Small intestine (tissue), 7 donors: ENCODE data around the gene SUGCT. TPM values are rescaled to one million over a fixed set of nuclear protein-coding genes. Genes with fewer than 3 reads are reported as not detected.
A peak's percentile ranks its signal among the peaks of the same experiment; 100 is the strongest.

Source experiments
- DNase-seq, 2 donors: peaks; one replicate each; pipeline versions ENCODE4 v3.0.0 to v3.0.0-alpha.2; 2013
- FAIRE-seq: peaks from 2 replicates; lab custom pipeline; 2012; peaks lifted over from hg19 to GRCh38; lab: Jason Lieb, UNC
- H3K27ac ChIP-seq, 3 donors: one replicate each; pipeline ENCODE4 v1.5.1; 2013; ENCODE audit warnings: low read length in 2 of 3, mild to moderate bottlenecking in 2 of 3, control low read depth in 1 of 3, inconsistent platforms in 1 of 3, low read depth in 1 of 3, moderate library complexity in 1 of 3
- H3K27me3 ChIP-seq, 3 donors: one replicate each; pipeline ENCODE4 v1.6.1; 2013; ENCODE audit warnings: low read length in 3 of 3, inconsistent platforms in 1 of 3; ENCODE audit not compliant: control insufficient read depth in 3 of 3, insufficient read depth in 3 of 3
- H3K36me3 ChIP-seq, 3 donors: one replicate each; pipeline ENCODE4 v1.6.1; 2013; ENCODE audit warnings: low read length in 3 of 3, inconsistent platforms in 1 of 3, low read depth in 1 of 3, mild to moderate bottlenecking in 1 of 3, moderate library complexity in 1 of 3; ENCODE audit not compliant: control insufficient read depth in 3 of 3, insufficient read depth in 2 of 3
- H3K4me1 ChIP-seq, 3 donors: one replicate each; pipeline ENCODE4 v1.6.1; 2013; ENCODE audit warnings: low read length in 2 of 3, inconsistent platforms in 1 of 3, low read depth in 1 of 3, mild to moderate bottlenecking in 1 of 3, moderate library complexity in 1 of 3; ENCODE audit not compliant: control insufficient read depth in 3 of 3, insufficient read depth in 2 of 3
- H3K4me3 ChIP-seq, 3 donors: one replicate each; pipeline ENCODE4 v1.5.1; 2013; ENCODE audit warnings: low read length in 3 of 3, control low read depth in 1 of 3, inconsistent platforms in 1 of 3, low read depth in 1 of 3, mild to moderate bottlenecking in 1 of 3, moderate library complexity in 1 of 3
- H3K9me3 ChIP-seq, 2 donors: one replicate each; pipeline ENCODE4 v1.6.1; 2013; ENCODE audit warnings: low read depth in 1 of 2, low read length in 1 of 2; ENCODE audit not compliant: control insufficient read depth in 2 of 2, insufficient read depth in 1 of 2
- WGBS, 3 donors: extraction: QIAGEN DNeasy Blood & Tissue Kit; methylation state at CpG; one replicate each; pipeline ENCODE4 v1.1.7; 2013; 5-methylcytosine and 5-hydroxymethylcytosine counted together
- polyA plus RNA-seq, 4 donors: library from polyadenylated mRNA; stranded (reverse) in 3 of 4; unstranded in 1 of 4; fragments of 200-250 nt in 3 of 4; fragments of 120-200 nt in 1 of 4; gene quantifications; one replicate each; pipeline versions ENCODE4 v1.2.1 to v1.2.3, GENCODE V29; 2013
- donor health status: healthy with polysubstance abuse.
- donor health status: control.
- donor health status: control.
- donor health status: Bipolar disorder and iron deficiency.
- donor health status: healthy.

The SUGCT gene
- polyA plus RNA-seq, 4 donors = 0.54 to 26.9 (median 2.5) TPM

DNA sequence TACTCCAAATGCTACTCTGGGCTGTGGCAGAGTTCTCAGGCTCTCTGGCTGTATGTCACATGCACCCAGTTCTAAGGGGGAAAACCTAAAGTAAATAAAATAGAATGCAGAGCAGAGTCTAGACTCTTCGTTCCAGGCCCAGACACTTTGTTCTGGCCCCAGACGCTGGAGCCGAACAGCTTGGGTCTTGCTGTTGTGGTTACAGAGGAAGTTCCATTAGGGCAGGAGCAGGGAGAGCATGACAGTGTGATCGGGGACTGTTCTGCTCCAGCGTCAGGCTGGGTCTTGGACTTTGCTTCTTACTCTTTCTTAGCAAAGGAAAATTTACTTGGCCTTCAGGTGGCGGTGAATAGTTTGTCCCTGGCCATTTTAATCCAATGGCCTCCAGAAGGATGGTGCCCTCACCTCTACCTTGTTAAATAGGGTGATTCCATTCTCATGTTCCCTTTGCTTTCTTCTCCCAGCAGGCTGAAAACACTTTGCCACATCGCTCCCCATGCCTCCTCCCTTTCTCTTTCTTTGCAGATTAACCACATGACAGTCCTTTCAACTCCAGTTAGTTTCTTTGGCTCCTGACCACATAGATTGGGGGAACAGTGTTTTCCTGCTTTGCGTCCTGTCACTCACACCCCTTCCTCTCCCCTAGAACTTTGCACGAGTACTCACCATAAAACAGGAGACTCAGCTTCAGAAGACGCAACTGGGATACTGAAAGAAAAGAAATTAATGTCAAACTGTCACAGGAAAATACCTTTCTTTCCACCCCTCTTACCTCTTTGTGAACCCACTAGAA is 730.8 kb downstream of the SUGCT start:
- DNase-seq = peak in 1 of 2 donors; percentile 13
- H3K36me3 ChIP-seq = no peaks in the 10 kb centered on the region
- H3K4me3 ChIP-seq = no peak overlapping the region
- 51 to 73% (median 72%) methylated on average over 10 of the region's 10 CpGs for WGBS, 3 donors
- H3K27ac ChIP-seq = no peak overlapping the region
- H3K27me3 ChIP-seq = no peaks in the 10 kb centered on the region
- H3K9me3 ChIP-seq = peaks cover 0 to 6% of the 10 kb centered on the region in 2 donors
- no peak for FAIRE-seq
- H3K4me1 ChIP-seq = no peaks in the 10 kb centered on the region

DNA sequence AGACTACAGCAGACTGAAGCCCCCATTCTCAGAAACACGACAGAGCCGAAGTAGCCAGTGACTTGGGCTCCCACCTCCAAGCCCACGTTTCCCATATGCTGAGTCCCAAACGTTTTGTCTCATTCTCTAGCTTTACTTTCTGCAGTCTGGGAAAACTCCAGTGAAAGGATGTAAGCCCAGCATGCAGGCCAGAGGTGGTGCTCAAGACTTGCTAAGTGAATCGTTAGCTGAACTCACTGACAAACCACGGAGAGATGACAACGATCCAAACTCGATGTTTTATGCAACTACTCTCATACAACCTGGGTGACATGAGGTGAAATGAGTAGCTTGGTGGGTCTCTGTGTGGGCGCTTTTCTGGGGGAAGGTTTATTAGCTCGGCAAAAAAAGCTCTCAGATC is 731.8 kb downstream of the SUGCT start:
- H3K4me1 ChIP-seq = no peaks in the 10 kb centered on the region
- no peaks in the 10 kb centered on the region for H3K36me3 ChIP-seq
- no peaks in the 10 kb centered on the region for H3K27me3 ChIP-seq
- FAIRE-seq (no peak), DNase-seq (no peak)
- peaks cover 0 to 9% of the 10 kb centered on the region in 2 donors for H3K9me3 ChIP-seq
- H3K27ac ChIP-seq = no peak overlapping the region
- WGBS, 3 donors = 71 to 83% (median 79%) methylated on average over 10 of the region's 10 CpGs
- H3K4me3 ChIP-seq = no peak overlapping the region

DNA sequence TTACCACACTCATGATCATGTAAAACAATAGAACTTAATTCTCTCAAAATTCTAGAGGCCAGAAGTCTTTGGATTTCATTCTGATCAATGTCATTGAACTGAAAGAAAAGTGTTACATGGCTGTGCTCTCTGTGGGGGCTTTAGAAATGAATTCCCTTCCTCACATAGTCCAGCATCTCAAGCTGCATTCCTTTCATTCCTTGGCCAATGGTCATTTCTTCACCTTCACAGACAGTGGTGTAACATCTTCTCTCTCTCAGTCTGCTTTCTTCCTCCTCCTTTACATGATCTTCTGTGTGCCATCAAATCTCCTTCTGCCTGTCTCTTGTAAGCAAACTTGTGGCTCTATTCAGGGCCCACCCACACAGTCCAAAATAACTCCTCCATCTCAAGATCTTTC is 735.3 kb downstream of the SUGCT start:
- DNase-seq (no peak), FAIRE-seq (no peak)
- Histone ChIP-seq H3K27ac (no peak overlapping the region), H3K9me3 (peaks cover 0 to 9% of the 10 kb centered on the region in 2 donors), H3K4me3 (no peak overlapping the region), H3K27me3 (no peaks in the 10 kb centered on the region), H3K36me3 (no peaks in the 10 kb centered on the region), H3K4me1 (no peaks in the 10 kb centered on the region)

DNA sequence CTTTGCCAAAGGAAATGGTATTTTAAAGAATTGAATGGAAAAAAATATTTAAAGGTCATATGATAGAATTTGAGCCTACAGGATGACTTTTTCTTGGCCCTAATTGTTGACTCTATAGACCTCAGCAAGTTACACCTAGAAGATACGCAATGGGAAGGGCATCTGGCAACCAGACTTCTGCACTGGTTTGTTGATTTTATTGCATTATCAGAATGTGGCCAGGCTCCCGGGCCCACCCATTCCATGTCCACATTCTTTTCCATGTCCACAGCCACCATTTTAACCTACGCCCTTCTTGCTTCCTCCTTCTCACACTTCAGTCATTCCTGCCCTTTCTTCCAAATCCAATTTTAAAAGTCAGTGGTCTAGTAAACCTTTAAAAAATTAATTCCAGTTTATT is 738.4 kb downstream of the SUGCT start:
- Histone ChIP-seq H3K4me3 (no peak overlapping the region), H3K36me3 (no peaks in the 10 kb centered on the region), H3K9me3 (peaks cover 0 to 9% of the 10 kb centered on the region in 2 donors), H3K4me1 (no peaks in the 10 kb centered on the region), H3K27ac (no peak overlapping the region), H3K27me3 (no peaks in the 10 kb centered on the region)
- DNase-seq (no peak), FAIRE-seq (no peak)
- 78 to 85% (median 83%) methylated on average over 3 of the region's 3 CpGs for WGBS, 3 donors

DNA sequence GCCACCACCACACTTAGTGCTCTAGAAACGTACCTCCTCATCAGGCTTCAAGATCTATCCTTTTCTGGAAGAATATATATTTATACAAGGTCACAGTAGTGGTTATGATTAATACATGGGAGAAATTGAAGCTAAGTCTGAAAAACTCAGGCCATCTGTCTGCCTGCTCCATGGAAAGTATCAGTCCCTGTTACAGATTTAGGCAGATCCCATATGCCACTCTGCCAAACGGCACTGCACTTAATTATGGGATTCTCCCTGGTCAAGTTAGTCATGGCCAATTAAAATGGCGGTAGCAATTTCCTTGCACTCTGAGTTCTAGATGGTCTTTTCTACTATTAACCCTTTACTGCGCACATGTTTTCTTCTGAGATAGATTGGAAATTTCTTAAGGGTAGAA is 740.0 kb downstream of the SUGCT start:
- H3K9me3 ChIP-seq = peaks cover 0 to 3% of the 10 kb centered on the region in 2 donors
- H3K27me3 ChIP-seq = no peaks in the 10 kb centered on the region
- H3K4me1 ChIP-seq = no peaks in the 10 kb centered on the region
- no peak for DNase-seq
- no peak overlapping the region for H3K27ac ChIP-seq
- H3K4me3 ChIP-seq = no peak overlapping the region
- no peak for FAIRE-seq
- 78 to 84% (median 79%) methylated on average over 4 of the region's 4 CpGs for WGBS, 3 donors
- H3K36me3 ChIP-seq = no peaks in the 10 kb centered on the region

DNA sequence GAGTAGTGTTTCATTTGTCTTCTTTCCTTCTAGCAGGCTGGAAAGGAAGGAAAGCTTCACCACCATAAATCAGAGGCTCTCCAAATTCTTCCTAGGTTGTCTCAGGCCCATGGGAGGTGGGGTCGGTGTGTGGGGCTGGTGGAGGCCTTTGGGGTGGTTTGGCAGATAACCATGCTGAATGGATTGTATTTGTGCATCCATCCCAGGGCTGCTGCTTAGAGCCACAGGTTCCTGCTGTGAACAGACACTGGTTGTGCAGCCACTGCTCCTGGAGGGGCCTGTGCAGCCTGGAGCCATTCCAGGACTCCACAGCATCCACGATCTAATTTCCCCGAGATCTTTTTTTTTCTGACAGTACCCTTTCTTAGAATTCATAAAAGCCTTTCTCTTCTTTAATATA is 741.8 kb downstream of the SUGCT start:
- Histone ChIP-seq H3K4me1 (peaks cover 0 to 2% (median 0%) of the 10 kb centered on the region in 3 donors), H3K36me3 (no peaks in the 10 kb centered on the region), H3K4me3 (no peak overlapping the region), H3K27ac (no peak overlapping the region), H3K9me3 (no peaks in the 10 kb centered on the region), H3K27me3 (no peaks in the 10 kb centered on the region)
- 86 to 95% (median 87%) methylated on average over 3 of the region's 3 CpGs for WGBS, 3 donors
- FAIRE-seq (no peak), DNase-seq (no peak)

DNA sequence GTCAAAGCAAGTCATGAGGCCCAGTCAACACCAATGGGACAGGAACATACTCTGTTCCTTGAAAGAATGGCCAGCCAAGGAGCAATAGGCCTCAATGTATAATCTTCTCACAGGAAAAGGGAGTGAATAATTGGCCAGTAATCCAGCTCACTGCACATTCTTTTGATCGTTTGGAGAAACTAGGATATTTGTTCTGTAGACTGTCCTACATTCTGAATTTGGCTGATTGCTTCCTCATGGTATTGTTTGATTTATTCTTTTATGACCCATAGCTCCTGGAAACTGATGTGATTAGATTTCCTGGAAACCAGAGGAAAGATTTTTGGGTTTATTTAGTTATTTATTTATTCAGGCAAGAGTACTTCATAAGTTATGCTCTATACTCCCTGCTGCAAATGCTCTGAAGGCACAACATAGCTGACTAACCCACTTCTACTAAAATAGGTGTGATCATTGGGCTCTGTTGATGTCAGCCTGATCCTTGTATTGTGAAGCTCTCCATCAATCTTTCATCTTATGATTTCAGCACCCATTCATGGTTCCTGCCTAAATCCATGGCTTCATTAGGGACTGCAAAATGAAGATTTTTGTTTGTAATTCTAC is 745.2 kb downstream of the SUGCT start:
- DNase-seq (no peak), FAIRE-seq (no peak)
- H3K27ac ChIP-seq = no peak overlapping the region
- H3K36me3 ChIP-seq = no peaks in the 10 kb centered on the region
- H3K4me3 ChIP-seq = no peak overlapping the region
- no peaks in the 10 kb centered on the region for H3K9me3 ChIP-seq
- H3K4me1 ChIP-seq = peaks cover 0 to 4% (median 0%) of the 10 kb centered on the region in 3 donors
- H3K27me3 ChIP-seq = no peaks in the 10 kb centered on the region
- WGBS, 3 donors = 8 to 28% (median 10%) methylated on average over 1 of the region's 1 CpG

DNA sequence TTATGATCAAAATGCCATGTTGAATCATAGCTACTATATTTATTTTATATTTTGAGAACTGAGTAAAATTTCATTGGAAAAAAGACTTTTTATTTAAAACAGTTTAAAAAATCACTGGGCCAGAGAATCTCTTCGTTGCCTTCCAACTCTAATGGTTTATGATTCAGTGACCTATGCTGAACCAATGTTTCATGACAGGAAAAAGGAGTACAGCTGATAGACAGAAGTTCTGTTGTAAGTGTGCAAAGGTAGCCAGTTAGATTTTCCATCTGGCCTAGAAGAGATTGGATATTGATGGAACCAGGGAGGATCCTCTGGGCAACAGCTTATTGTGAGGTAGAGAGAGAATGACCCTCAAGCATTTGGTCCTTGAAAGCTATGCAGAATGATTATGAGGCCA is 745.8 kb downstream of the SUGCT start:
- Histone ChIP-seq H3K9me3 (no peaks in the 10 kb centered on the region), H3K27ac (no peak overlapping the region), H3K36me3 (no peaks in the 10 kb centered on the region), H3K4me1 (peaks cover 0 to 4% (median 0%) of the 10 kb centered on the region in 3 donors), H3K27me3 (no peaks in the 10 kb centered on the region), H3K4me3 (no peak overlapping the region)
- DNase-seq = no peak
- 39 to 66% (median 48%) methylated on average over 1 of the region's 1 CpG for WGBS, 3 donors
- FAIRE-seq = no peak
